Skin epidermis (tissue), 12 donors: ENCODE data around the gene FAM9B.
"Not testable (repeated sequence)": the region's sequence is repeated elsewhere in the genome, so short reads cannot be mapped to it uniquely, and the experiment has no call there.

Experiments used
- H3K27ac ChIP-seq, 21 experiments: fragments of 200-600 bp; sonication (generic) in 11 of 21; one replicate each; pipeline ENCODE4 v1.5.0; 2020; ENCODE audit warnings: mild to moderate bottlenecking in 3 of 21, inconsistent platforms in 2 of 21, moderate library complexity in 2 of 21
- H3K4me3 ChIP-seq, 7 experiments: fragments of 200-600 bp; sonication (generic) in 2 of 7; one replicate each; pipeline ENCODE4 v1.5.0; 2020; ENCODE audit warnings: inconsistent platforms in 2 of 7, mild to moderate bottlenecking in 2 of 7, moderate library complexity in 1 of 7

Gene FAM9B

GRCh38 chrX:9033989-9034388, at the start of gene FAM9B:
FAM9B (minus strand) TSS chrX:9034127; CDS start chrX:9032986, 1,141 bp downstream.
- H3K27ac ChIP-seq = no peak within 1 kb of the TSS
- no peak within 1 kb of the TSS for H3K4me3 ChIP-seq

DNA sequence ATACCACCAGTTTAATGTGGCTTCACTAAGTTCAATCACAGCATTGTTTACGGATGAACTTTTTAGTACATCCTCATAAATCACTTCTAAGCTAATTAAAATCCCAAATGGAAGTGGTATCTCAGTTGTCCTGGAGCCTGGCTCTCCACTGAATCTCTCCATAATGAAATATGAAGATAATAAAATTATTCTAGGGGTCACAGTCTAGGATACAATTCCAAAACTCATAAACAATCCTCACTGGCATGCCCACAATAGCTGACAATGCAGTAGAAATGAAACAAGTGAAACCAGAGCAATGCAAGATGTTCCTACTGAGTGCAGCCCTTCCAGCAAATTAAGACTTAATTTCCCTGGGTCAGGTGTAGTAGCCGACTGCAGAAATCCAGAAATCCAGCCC, 47.3 kb upstream of the FAM9B start:
- H3K27ac ChIP-seq = no peak overlapping the region
- no peak overlapping the region for H3K4me3 ChIP-seq

DNA sequence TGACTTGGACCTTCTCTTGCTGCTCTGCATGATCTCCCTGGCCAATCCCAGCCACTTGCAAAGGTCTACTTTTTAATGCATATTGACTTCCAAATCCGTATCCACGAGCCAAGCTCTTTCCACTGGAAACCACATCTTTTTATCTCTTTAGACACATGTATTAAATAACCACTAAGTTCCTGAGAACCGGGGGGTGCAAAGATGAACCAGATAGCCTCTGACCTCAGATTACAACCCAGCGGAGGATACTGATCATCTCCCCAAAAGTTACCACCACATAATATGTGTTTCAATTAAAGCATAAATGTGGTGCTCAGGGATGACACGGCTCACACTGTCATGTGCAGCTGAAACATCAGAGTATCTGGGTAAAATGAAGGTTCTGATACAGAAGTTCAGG, 40.4 kb upstream of the FAM9B start:
- no peak overlapping the region for H3K4me3 ChIP-seq
- H3K27ac ChIP-seq = no peak overlapping the region

DNA sequence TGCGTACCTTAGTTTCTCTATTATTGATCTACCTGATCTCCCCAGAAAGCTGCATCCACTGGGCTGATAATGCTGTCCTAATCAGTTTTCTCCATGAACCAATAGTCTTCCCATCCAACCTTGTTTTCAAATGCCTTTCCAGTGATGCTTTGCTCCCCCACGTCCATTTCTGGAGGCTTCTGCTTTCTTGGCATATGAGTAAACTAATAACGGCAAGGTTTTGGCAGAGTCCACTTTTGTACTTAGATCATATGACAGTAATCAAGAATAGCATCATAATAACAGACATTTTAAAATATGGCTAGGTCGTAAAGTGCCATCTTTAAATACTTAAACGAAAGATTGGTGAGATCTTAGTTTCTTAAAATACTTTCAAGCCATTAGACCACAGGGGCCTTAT, 38.4 kb upstream of the FAM9B start:
- Histone ChIP-seq H3K27ac (no peak overlapping the region), H3K4me3 (no peak overlapping the region)

DNA sequence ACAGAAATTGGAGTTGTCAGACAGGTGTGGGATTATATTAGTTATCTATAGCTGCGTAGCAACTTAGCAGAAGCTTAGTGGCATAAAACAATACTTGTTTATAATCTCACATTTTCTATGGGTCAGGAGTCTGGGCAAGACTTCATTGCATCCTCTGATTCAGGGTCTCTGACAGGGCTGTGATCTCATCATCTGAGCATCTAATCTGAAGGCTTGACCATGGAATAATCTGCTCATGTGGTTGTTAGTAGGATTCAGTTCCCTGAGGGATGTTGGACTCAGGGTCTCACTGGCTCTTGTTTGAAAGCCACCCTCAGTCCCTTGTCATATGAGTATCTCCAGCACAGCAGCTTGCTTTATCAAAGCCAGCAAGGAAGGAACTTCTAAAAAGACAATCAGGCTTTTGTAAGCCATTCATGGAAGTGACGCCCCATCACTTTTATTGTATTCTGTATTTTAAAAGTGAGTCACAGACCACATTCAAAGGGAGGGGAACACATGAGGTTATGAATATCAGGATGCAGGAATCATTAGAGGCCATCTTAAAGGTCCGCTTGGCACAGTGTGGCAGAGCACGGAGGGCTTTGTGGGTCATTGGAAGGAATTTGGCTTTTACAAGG, 37.2 kb upstream of the FAM9B start:
- H3K27ac ChIP-seq = no peak overlapping the region
- H3K4me3 ChIP-seq = no peak overlapping the region

DNA sequence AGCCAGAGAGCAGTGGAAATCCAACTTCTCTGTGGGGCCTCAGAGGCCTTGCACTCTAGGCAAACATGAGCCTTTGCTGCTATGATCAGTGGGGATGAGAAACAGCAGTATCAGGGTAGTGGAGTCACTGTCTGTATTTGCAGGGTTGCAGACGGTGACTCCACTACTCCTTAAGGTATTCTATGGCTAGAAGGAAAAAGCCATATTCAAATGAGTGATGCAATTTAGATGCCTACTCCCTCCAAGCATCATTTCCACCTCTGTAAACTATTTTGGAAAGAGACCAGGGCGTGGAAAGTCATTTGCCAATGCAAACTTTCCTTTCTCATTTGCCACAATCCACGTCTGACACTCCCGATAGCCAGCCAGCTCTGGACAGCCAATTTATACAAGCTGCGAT, 35.6 kb upstream of the FAM9B start:
- Histone ChIP-seq H3K27ac (no peak overlapping the region), H3K4me3 (no peak overlapping the region)

DNA sequence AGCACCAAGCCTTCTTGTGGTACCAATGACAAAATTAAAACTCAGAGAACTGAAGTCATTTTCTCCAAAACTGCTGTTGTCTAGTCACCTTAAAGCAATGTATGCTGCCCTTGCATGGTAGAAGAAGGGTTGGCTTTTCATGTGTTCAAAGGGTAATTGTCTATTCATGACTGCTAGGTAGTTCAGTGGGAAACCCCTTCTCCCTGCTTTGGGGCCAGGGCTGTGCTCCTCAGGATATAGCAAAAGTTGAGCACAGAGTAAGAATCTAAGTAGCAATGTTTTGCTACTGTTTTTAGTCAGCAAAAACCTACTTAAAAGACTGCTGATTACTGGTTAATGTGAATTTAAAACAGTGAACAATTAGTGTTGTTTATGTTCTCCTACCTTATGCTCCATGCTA, 30.8 kb upstream of the FAM9B start:
- Histone ChIP-seq H3K4me3 (no peak overlapping the region), H3K27ac (no peak overlapping the region)

DNA sequence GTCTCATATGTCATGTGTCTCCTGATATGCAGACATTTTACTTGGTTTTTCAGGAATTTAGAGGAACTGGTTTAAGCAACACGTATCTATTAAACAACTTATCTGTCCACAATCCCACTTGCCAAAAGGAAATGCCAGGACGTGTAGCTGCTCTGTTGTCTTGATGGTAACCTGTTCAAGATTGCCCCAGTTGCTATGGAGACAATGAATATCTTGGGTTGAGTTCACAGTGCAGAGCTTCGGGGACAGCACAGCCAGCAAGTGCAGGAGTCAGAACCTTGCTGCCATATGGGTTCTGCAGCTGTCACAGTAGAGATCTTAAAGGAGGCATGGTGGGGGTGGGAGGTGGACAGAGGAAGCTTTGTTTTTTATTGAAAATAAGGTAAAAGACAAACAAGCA, 28.7 kb upstream of the FAM9B start:
- H3K27ac ChIP-seq = no peak overlapping the region
- no peak overlapping the region for H3K4me3 ChIP-seq

- no peak overlapping the region for H3K4me3 ChIP-seq
- no peak overlapping the region for H3K27ac ChIP-seq
These were observed 21.4 kb upstream of the FAM9B start for GRCh38 chrX:9055354-9055753.

GRCh38 chrX:9052081-9052480, 18.2 kb upstream of the FAM9B start:
- Histone ChIP-seq H3K4me3 (no peak overlapping the region), H3K27ac (no peak overlapping the region)

DNA sequence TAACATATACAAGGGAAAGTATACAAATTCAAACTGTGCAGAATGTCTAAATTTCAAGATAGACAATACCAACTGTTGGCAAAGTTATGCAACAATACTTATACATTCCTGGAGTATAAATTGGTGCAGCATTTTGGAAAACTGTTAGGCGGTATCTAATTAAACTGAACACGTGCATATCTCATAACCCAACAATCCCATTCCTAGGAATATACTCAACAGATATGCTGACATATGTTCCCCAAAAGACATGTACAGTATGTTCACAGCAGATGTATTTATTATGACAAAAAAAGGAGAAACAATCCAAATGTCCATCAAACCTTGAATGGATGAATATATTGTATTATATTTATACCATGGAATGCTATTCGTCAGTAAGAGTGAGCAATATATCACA, 16.4 kb upstream of the FAM9B start:
- Histone ChIP-seq H3K4me3 (no peak overlapping the region), H3K27ac (no peak overlapping the region)

- no peak overlapping the region for H3K27ac ChIP-seq
- H3K4me3 ChIP-seq = no peak overlapping the region
These were observed 14.9 kb upstream of the FAM9B start for GRCh38 chrX:9048801-9049200.

DNA sequence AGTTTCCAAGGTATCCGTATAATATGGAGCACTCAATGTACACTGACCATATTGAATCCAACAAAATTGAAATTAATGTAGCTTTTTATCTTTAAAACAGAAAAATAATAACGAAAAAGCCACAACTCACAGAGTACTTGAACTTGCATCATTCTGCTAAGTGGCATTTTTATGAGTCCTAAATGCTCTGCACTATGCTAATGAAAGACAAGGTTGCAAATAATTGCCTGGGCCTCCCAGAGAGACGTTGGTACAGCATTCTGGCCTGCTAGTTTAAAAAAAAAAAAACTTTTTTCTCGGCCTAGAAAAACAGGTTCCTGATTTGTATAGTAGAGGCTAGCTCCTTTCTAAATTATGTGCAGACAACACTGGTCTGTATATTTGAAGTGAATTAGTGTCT, 4.3 kb upstream of the FAM9B start:
- H3K27ac ChIP-seq = no peak overlapping the region
- H3K4me3 ChIP-seq = no peak overlapping the region

DNA sequence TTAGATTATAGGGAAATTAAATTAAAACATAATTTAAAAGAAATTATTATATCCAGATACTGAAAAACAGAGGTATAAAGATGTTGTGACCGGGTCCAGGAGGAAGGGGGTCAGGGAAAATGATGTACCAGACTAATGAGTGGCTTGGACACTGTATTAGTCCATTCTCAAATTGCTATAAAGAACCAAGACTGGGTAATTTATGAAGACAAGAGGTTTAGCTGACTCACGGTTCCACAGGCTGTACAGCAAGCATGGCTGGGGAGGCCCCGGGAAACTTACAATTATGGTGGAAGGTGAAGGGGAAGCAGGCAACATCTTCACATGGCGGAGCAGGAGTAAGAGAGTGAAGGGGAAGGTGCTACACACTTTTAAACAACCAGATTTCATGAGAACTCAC, 3.4 kb upstream of the FAM9B start:
- Histone ChIP-seq H3K4me3 (no peak overlapping the region), H3K27ac (no peak overlapping the region)

DNA sequence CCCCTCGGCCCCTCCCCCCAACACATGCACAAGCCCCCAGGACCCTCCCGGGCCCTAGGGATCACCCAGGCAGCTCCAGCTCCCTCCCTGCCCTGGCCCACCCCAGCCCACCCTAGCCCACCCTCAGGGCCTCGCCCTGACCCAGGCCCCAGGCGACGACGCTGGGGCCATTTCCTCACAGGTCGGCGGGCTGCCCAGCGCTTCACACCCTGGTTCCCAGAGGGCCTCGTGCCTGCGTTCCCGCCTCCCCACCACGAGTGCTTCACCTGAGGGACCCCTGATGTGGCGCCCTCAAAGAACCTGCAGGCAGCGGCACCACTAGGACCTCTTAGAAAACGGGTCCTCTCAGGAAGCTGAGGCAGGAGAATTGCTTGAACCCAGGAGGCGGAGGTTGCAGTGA, 341 bp downstream of the FAM9B start:
- Histone ChIP-seq H3K27ac (no peak overlapping the region), H3K4me3 (no peak overlapping the region)

GRCh38 chrX:9033179-9033578, 748 bp downstream of the FAM9B start:
- H3K27ac ChIP-seq = no peak overlapping the region
- H3K4me3 ChIP-seq = no peak overlapping the region

DNA sequence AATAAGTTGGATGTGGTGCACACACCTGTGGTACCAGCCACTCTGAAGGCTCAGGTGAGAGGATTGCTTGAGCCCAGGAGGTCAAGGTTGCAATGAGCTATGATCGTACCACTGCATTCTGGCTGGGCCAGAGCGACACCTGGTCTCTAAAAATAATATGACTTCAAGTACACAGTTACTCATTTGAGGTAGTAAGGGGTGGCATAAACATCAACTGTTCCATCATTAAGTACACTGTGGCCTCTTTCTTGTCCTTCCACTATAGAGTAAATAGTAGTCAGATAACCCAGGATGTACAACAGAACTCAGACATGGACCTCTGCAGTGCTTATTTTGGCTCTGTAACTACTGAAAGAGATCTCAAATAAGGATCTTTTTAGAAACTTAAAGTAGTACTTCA, 10.6 kb downstream of the FAM9B start:
- Histone ChIP-seq H3K27ac (no peak overlapping the region), H3K4me3 (no peak overlapping the region)

DNA sequence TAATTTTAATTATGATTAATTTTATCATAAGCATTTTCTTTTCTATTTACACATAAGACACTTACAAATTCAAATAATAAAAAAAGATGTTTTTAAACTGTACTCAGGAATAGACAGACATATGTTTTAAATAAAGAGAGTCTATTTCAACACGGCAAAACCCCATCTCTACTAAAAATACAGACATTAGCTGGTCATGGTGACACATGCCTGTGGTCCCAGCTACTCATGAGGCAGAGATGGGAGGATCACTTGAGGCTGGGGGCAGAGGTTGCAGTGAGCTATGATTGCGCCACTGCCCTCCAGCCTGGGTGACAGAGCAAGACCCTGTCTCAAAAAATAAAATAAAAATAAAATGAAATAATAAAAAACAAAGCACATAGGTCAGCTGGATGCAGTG, 14.8 kb downstream of the FAM9B start:
- H3K4me3 ChIP-seq = no peak overlapping the region
- no peak overlapping the region for H3K27ac ChIP-seq

DNA sequence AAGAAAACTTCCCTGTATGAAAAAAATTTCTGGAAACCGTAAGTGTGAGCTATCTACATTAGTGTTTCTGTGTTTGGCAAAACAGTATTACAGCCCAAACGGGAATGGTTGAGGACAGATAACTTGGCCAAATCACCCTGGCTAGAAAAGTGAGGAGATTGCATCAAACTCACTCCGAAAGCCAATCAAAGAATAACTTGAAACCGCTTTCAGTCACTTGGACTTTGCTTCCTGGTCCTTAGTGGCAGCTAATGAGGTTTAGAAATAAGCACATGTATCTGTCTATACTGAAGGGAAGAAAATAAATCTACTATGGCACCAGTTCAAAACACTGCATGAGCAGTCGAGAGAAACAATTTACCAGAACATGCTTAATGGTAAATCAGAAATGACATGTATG, 15.6 kb downstream of the FAM9B start:
- H3K27ac ChIP-seq, H3K4me3 ChIP-seq: not testable (repeated sequence)

DNA sequence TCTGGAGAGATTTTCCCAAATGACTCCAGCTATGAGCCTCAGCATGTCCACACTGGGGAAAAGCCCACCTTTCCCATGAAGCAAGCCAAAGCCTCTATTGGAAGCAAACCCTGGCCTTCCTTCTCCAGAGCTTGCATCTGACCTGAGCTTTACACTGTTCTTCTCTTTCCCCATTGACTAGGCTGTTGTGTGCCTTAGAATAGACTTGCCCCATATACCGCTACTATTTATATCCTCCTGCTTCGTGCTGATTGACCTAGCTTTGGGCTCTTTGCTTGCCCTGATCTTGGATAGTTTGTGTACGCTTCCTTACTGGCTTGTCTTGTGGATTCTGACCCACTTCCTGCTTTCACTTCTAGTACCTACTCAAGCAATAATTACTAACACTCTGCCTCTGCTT, 30.9 kb downstream of the FAM9B start:
- no peak overlapping the region for H3K4me3 ChIP-seq
- H3K27ac ChIP-seq = no peak overlapping the region

- Histone ChIP-seq H3K27ac (no peak overlapping the region), H3K4me3 (no peak overlapping the region)
These were observed 45.5 kb downstream of the FAM9B start for GRCh38 chrX:8988446-8988845.

DNA sequence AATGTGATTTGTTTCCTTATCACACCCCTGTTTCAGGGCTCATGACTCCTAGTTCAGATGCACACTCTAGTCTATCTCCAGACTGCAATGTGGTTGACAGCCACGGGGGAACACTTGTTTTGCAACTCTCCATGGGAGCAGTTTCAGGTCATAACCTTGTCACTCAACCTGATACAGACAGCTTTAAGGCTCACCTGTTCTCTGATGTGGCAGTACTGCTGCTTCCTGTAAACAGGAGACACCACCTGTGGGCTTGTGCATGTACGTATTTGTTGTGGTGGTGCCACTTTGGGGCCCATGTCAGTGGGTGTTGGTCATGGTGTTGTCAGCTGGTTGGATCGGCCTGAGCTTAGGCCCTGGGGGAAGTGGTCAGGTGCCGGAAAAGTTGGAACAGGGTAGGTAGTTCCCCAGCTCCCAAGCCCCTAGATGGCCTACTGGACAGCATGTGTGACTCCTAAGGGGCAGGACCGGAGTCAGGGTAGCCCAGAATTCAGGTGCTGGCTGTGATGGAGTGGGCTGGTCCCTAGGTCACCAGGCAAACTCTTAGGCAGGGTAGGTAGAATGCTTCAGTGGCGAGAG, 46.2 kb downstream of the FAM9B start:
- Histone ChIP-seq H3K27ac (no peak overlapping the region), H3K4me3 (no peak overlapping the region)
